Transverse colon (tissue), 4 donors: ENCODE results near the gene PODN. TPM values are rescaled to one million over a fixed set of nuclear protein-coding genes. Genes with fewer than 3 reads are reported as not detected.
A peak's percentile ranks its signal among the peaks of the same experiment; 100 is the strongest.

Experiments used
- DNase-seq: peaks from one replicate; pipeline ENCODE4 v3.0.0-alpha.2; 2019
- H3K27ac ChIP-seq, 4 donors: fragments of 200-600 bp; sonication (generic); 2 replicates each; pipeline ENCODE4 v1.5.1; 2016 to 2018; ENCODE audit warnings: inconsistent platforms in 4 of 4
- H3K27me3 ChIP-seq: fragments of 200-600 bp; sonication (generic); 2 replicates; pipeline ENCODE4 v1.5.1; 2017; ENCODE audit warnings: inconsistent platforms
- H3K36me3 ChIP-seq, 4 donors: fragments of 200-600 bp; sonication (generic); 2 replicates each; pipeline ENCODE4 v1.5.1; 2017 to 2019; ENCODE audit warnings: inconsistent platforms in 4 of 4
- H3K4me1 ChIP-seq, 4 donors: fragments of 200-600 bp; sonication (generic); 2 replicates each; pipeline ENCODE4 v1.5.1; 2017 to 2020; ENCODE audit warnings: inconsistent platforms in 4 of 4
- H3K4me3 ChIP-seq, 4 donors: fragments of 200-600 bp; sonication (generic); 1 replicate in 1 of 4; 2 replicates in 3 of 4; pipeline versions ENCODE4 v1.5.1 to v1.6.1; 2017 to 2019; ENCODE audit warnings: inconsistent platforms in 4 of 4
- H3K9me3 ChIP-seq, 2 donors: fragments of 200-600 bp; sonication (generic); 2 replicates each; pipeline ENCODE4 v1.5.1; 2017 to 2019; ENCODE audit warnings: inconsistent platforms in 2 of 2
- CTCF ChIP-seq, 5 experiments: fragments of 200-600 bp in 3 of 5; fragments of 450-650 bp in 2 of 5; sonication (generic) in 3 of 5; IDR thresholded peaks; 1 replicate in 2 of 5; 2 replicates in 3 of 5; pipeline ENCODE4 v1.5.1; 2016 to 2017; ENCODE audit warnings: antibody characterized with exemption in 5 of 5, inconsistent platforms in 3 of 5, mild to moderate bottlenecking in 2 of 5, moderate library complexity in 1 of 5
- EP300 ChIP-seq: sonication (generic); formaldehyde crosslinking; IDR thresholded peaks from one replicate; pipeline ENCODE4 v1.6.1; 2017; ENCODE audit warnings: antibody characterized with exemption, low read depth
- POLR2A ChIP-seq: fragments of 450-650 bp; IDR thresholded peaks from one replicate; pipeline ENCODE4 v1.6.1; 2016; ENCODE audit warnings: antibody characterized with exemption, mild to moderate bottlenecking, moderate library complexity
- POLR2AphosphoS5 ChIP-seq, 3 donors: sonication (generic); formaldehyde crosslinking; IDR thresholded peaks; one replicate each; pipeline ENCODE4 v1.6.1; 2016; ENCODE audit warnings: antibody characterized with exemption in 3 of 3
- WGBS, 2 donors: methylation state at CpG; one replicate each; pipeline ENCODE4 v1.1.5; 2018; ENCODE audit warnings: low coverage in 1 of 2; 5-methylcytosine and 5-hydroxymethylcytosine counted together
- in situ Hi-C, 4 donors: fragments of 200-750 bp; cut with MboI; loops; one replicate each; pipeline versions ENCODE4 v1.15.0 to v1.15.1; 2017; ENCODE audit warnings: low sequenced_read_pairs in 3 of 4, low pct_ligation_motif_present in 1 of 4, low pct_unique_long_range_greater_than_20kb in 1 of 4
- intact Hi-C: fragments of 100-400 bp; cut with DNase I; formaldehyde crosslinking; loops from one replicate; pipeline ENCODE4 v1.15.1; 2023; ENCODE audit warnings: low total_unique reads
- total RNA-seq, 4 donors: library from RNA; depleted of rRNA; stranded (reverse); fragments of >200 nt; gene quantifications; one replicate each; pipeline ENCODE4 v1.1.0, GENCODE V29; 2016

Gene PODN
- total RNA-seq, 4 donors from 2014 or later: 29.4 to 43.6 (median 35.6) TPM

- H3K36me3 ChIP-seq: no peaks in the 10 kb centered on the region
- DNase-seq: no peak
- H3K4me1 ChIP-seq: peaks cover 10 to 28% (median 21%) of the 10 kb centered on the region in 4 donors
- H3K9me3 ChIP-seq: no peaks in the 10 kb centered on the region
- intact Hi-C loops: no loop called here
- no peak overlapping the region for H3K4me3 ChIP-seq
- H3K27ac ChIP-seq: peak overlapping the region in 3 of 4 donors; percentile 52 to 67 (median 61)
- in situ Hi-C loops: no loop called here
- no peak for TF ChIP-seq POLR2AphosphoS5 (IDR thresholded peaks at IDR 0.05)
- WGBS, 2 donors: 79 to 84% methylated on average over 5 to 6 of the region's 6 CpGs
- no peaks in the 10 kb centered on the region for H3K27me3 ChIP-seq
Observed at GRCh38 chr1:53125122-53125521, 63.1 kb downstream of the PODN start.

GRCh38 chr1:53125623-53126360, 63.8 kb downstream of the PODN start:
- Histone ChIP-seq H3K4me1 (peaks cover 10 to 34% (median 25%) of the 10 kb centered on the region in 4 donors), H3K4me3 (no peak overlapping the region), H3K9me3 (no peaks in the 10 kb centered on the region), H3K27me3 (no peaks in the 10 kb centered on the region), H3K27ac (peak overlapping the region in 3 of 4 donors; percentile 52 to 67 (median 61)), H3K36me3 (no peaks in the 10 kb centered on the region)
- intact Hi-C loops (no loop called here), in situ Hi-C loops (no loop called here)
- 50 to 53% methylated on average over 3 to 9 of the region's 10 CpGs for WGBS, 2 donors
- no peak for DNase-seq
- no peak for TF ChIP-seq CTCF (IDR thresholded peaks at IDR 0.05)

- 67 to 73% methylated on average over 1 of the region's 1 CpG for WGBS, 2 donors
- Histone ChIP-seq H3K27me3 (no peaks in the 10 kb centered on the region), H3K36me3 (no peaks in the 10 kb centered on the region), H3K4me3 (no peak overlapping the region), H3K9me3 (no peaks in the 10 kb centered on the region), H3K4me1 (peaks cover 10 to 34% (median 25%) of the 10 kb centered on the region in 4 donors), H3K27ac (peak overlapping the region in 3 of 4 donors; percentile 2 to 67 (median 61))
- DNase-seq: no peak
- in situ Hi-C loops: no loop called here
- intact Hi-C loops: no loop called here
- no peak for TF ChIP-seq POLR2AphosphoS5 (IDR thresholded peaks at IDR 0.05)
- TF ChIP-seq EP300: no peak
- no peak for TF ChIP-seq CTCF (IDR thresholded peaks at IDR 0.05)
- TF ChIP-seq POLR2A: no peak
Observed at GRCh38 chr1:53126495-53126894, 64.5 kb downstream of the PODN start.

- H3K4me3 ChIP-seq: no peak overlapping the region
- in situ Hi-C loops (no loop called here), intact Hi-C loops (no loop called here)
- H3K4me1 ChIP-seq: peaks cover 5 to 26% (median 16%) of the 10 kb centered on the region in 4 donors
- no peaks in the 10 kb centered on the region for H3K9me3 ChIP-seq
- no peaks in the 10 kb centered on the region for H3K36me3 ChIP-seq
- peak overlapping the region in 1 of 4 donors; percentile 43 for H3K27ac ChIP-seq
- TF ChIP-seq CTCF (IDR thresholded peaks at IDR 0.05): no peak
- TF ChIP-seq POLR2A: no peak
- no peak for TF ChIP-seq EP300
- no peak for TF ChIP-seq POLR2AphosphoS5 (IDR thresholded peaks at IDR 0.05)
- WGBS, 2 donors: 80% methylated on average over 5 of the region's 5 CpGs; no CpG with 5 or more reads in 1 of the 2 donors
- peak; percentile 5 for DNase-seq
- no peaks in the 10 kb centered on the region for H3K27me3 ChIP-seq
Observed at GRCh38 chr1:53127546-53127945, 65.5 kb downstream of the PODN start.
